SK-N-SH (cell line): ENCODE measurements around the gene POLR3H.

Source experiments
- EP300 ChIP-seq, 2 experiments: IDR thresholded peaks; 2 replicates each; pipeline versions ENCODE4 v1.4.0 to v1.6.1; 2012; ENCODE audit warnings: borderline replicate concordance in 1 of 2, low read depth in 1 of 2, low read length in 1 of 2
- EZH2phosphoT487 ChIP-seq: fragments of 200-600 bp; sonication (generic); IDR thresholded peaks from 2 replicates; pipeline ENCODE4 v1.6.1; 2017; ENCODE audit warnings: low read depth, mixed run types, mild to moderate bottlenecking, antibody characterized with exemption, moderate library complexity, borderline replicate concordance
- RAD21 ChIP-seq: IDR thresholded peaks from 2 replicates; pipeline ENCODE4 v1.6.1; 2012; ENCODE audit warnings: mild to moderate bottlenecking, low read length
- SMC3 ChIP-seq: IDR thresholded peaks from 2 replicates; pipeline ENCODE4 v1.6.1; 2012; ENCODE audit warnings: low read depth, low read length, improper control_type of control experiment
- TAF1 ChIP-seq: IDR thresholded peaks from 2 replicates; pipeline ENCODE4 v1.6.1; 2012; ENCODE audit warnings: low read depth, mild to moderate bottlenecking, low read length, moderate library complexity, borderline replicate concordance
- TEAD4 ChIP-seq: IDR thresholded peaks from 2 replicates; pipeline ENCODE4 v1.4.0; 2012; ENCODE audit warnings: mild to moderate bottlenecking, borderline replicate concordance; ENCODE audit not compliant: insufficient read depth
- YY1 ChIP-seq: IDR thresholded peaks from 2 replicates; pipeline ENCODE4 v1.4.0; 2012; ENCODE audit warnings: low read depth, mild to moderate bottlenecking
- TF ChIP-seq, protein P1 (sequence below): IDR thresholded peaks from 2 replicates; pipeline ENCODE4 v1.4.0; 2012; ENCODE audit warnings: low read depth, borderline replicate concordance
- TF ChIP-seq, protein P2 (sequence below): fragments of 200-600 bp; sonication (generic); IDR thresholded peaks from 2 replicates; pipeline ENCODE4 v1.6.1; 2017; ENCODE audit warnings: antibody characterized with exemption, mild to moderate bottlenecking, moderate library complexity

GRCh38 chr22:41555325-41555982 lies 11.2 kb upstream of the POLR3H start:
- no peak for TF ChIP-seq TEAD4
- TF ChIP-seq RAD21 = no peak
- TF ChIP-seq, protein P1, sequence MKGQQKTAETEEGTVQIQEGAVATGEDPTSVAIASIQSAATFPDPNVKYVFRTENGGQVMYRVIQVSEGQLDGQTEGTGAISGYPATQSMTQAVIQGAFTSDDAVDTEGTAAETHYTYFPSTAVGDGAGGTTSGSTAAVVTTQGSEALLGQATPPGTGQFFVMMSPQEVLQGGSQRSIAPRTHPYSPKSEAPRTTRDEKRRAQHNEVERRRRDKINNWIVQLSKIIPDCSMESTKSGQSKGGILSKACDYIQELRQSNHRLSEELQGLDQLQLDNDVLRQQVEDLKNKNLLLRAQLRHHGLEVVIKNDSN = no peak
- no peak for TF ChIP-seq TAF1
- TF ChIP-seq SMC3 = no peak
- no peak for TF ChIP-seq EP300 (IDR thresholded peaks at IDR 0.05; ENCODE audit: borderline replicate concordance in 1 of 2, low read depth in 1 of 2, low read length in 1 of 2)
- TF ChIP-seq YY1 = no peak
- TF ChIP-seq, protein P2, sequence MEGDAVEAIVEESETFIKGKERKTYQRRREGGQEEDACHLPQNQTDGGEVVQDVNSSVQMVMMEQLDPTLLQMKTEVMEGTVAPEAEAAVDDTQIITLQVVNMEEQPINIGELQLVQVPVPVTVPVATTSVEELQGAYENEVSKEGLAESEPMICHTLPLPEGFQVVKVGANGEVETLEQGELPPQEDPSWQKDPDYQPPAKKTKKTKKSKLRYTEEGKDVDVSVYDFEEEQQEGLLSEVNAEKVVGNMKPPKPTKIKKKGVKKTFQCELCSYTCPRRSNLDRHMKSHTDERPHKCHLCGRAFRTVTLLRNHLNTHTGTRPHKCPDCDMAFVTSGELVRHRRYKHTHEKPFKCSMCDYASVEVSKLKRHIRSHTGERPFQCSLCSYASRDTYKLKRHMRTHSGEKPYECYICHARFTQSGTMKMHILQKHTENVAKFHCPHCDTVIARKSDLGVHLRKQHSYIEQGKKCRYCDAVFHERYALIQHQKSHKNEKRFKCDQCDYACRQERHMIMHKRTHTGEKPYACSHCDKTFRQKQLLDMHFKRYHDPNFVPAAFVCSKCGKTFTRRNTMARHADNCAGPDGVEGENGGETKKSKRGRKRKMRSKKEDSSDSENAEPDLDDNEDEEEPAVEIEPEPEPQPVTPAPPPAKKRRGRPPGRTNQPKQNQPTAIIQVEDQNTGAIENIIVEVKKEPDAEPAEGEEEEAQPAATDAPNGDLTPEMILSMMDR = no peak
- TF ChIP-seq EZH2phosphoT487 = no peak
